ENCODE data around the gene TAL1.
A peak's percentile ranks its signal among the peaks of the same experiment; 100 is the strongest.

TAL1 gene

GRCh38 chr1:47189844-47190508 is 42.0 kb downstream of the TAL1 start, which contains the start of gene PDZK1IP1:
TSS of gene PDZK1IP1 (minus strand) at chr1:47190036. CDS start at chr1:47189932, 104 bp downstream.
- no peak for DNase-seq (ENCODE audit: low read depth in 2 of 2, low spot score in 1 of 2)

- no peak for DNase-seq (ENCODE audit: low read depth in 2 of 2, low spot score in 1 of 2)
Observed at GRCh38 chr1:47188791-47189785, 42.9 kb downstream of the TAL1 start.

- no peak for DNase-seq (ENCODE audit: low read depth in 2 of 2, low spot score in 1 of 2)
Observed at GRCh38 chr1:47187926-47188250, 44.1 kb downstream of the TAL1 start.

GRCh38 chr1:47187231-47187925 is 44.6 kb downstream of the TAL1 start:
- DNase-seq (ENCODE audit: low read depth in 2 of 2, low spot score in 1 of 2), result no peak

GRCh38 chr1:47186267-47187185 is 45.5 kb downstream of the TAL1 start:
- DNase-seq (ENCODE audit: low read depth in 2 of 2, low spot score in 1 of 2), result no peak

- no peak for DNase-seq (ENCODE audit: low read depth in 2 of 2, low spot score in 1 of 2)
Observed at GRCh38 chr1:47184822-47185677, 47.0 kb downstream of the TAL1 start.

GRCh38 chr1:47184090-47184821 is 47.8 kb downstream of the TAL1 start:
- DNase-seq (ENCODE audit: low read depth in 2 of 2, low spot score in 1 of 2), result no peak

GRCh38 chr1:47183308-47184089 is 48.5 kb downstream of the TAL1 start:
- DNase-seq (ENCODE audit: low read depth in 2 of 2, low spot score in 1 of 2), result no peak

- no peak for DNase-seq (ENCODE audit: low read depth in 2 of 2, low spot score in 1 of 2)
Observed at GRCh38 chr1:47182676-47183235, 49.3 kb downstream of the TAL1 start.

GRCh38 chr1:47181955-47182675 is 49.9 kb downstream of the TAL1 start:
- no peak for DNase-seq (ENCODE audit: low read depth in 2 of 2, low spot score in 1 of 2)

GRCh38 chr1:47181095-47181954 is 50.7 kb downstream of the TAL1 start:
- DNase-seq (ENCODE audit: low read depth in 2 of 2, low spot score in 1 of 2), result no peak

GRCh38 chr1:47180603-47181094 is 51.4 kb downstream of the TAL1 start:
- DNase-seq (ENCODE audit: low read depth in 2 of 2, low spot score in 1 of 2), result no peak

- no peak for DNase-seq (ENCODE audit: low read depth in 2 of 2, low spot score in 1 of 2)
Observed at GRCh38 chr1:47179988-47180563, 51.9 kb downstream of the TAL1 start.

GRCh38 chr1:47179017-47179987 is 52.7 kb downstream of the TAL1 start:
- DNase-seq (ENCODE audit: low read depth in 2 of 2, low spot score in 1 of 2), result peak in 1 of 2 donors; percentile 43

GRCh38 chr1:47178654-47179016 is 53.4 kb downstream of the TAL1 start:
- DNase-seq (ENCODE audit: low read depth in 2 of 2, low spot score in 1 of 2), result no peak

All from stimulated activated CD8-positive, alpha-beta memory T cell treated with anti-CD3 and anti-CD28 coated beads, Interleukin-4, amount 100 ng/mL, for 1 hour (primary cell).